GM21786 (cell line): ENCODE results near the gene TANK.
"Not testable (repeated sequence)": the region's sequence is repeated elsewhere in the genome, so short reads cannot be mapped to it uniquely, and the experiment has no call there.

Experiments used
- ATAC-seq: cut with Tn5 transposase; IDR thresholded peaks from one replicate; pipeline ENCODE4 v1.9.1; 2021; ENCODE audit not compliant: unreplicated experiment

Gene TANK

GRCh38 chr2:161257123-161257952 lies 97.1 kb downstream of the TANK start:
- no peak for ATAC-seq

GRCh38 chr2:161265874-161266273 lies 105.6 kb downstream of the TANK start:
- no peak for ATAC-seq

- ATAC-seq: no peak
These were observed 108.9 kb downstream of the TANK start for GRCh38 chr2:161269111-161269510.

GRCh38 chr2:161273038-161273760 lies 113.0 kb downstream of the TANK start:
- ATAC-seq: peak; percentile 86

- ATAC-seq: not testable (repeated sequence)
These were observed 118.5 kb downstream of the TANK start for GRCh38 chr2:161278564-161279229.

GRCh38 chr2:161279230-161279815 lies 119.1 kb downstream of the TANK start:
- not testable (repeated sequence) for ATAC-seq

GRCh38 chr2:161280906-161281323 lies 120.7 kb downstream of the TANK start:
- ATAC-seq: not testable (repeated sequence)

GRCh38 chr2:161281615-161282310 lies 121.5 kb downstream of the TANK start:
- ATAC-seq: not testable (repeated sequence)

- not testable (repeated sequence) for ATAC-seq
These were observed 122.0 kb downstream of the TANK start for GRCh38 chr2:161282311-161282644.

GRCh38 chr2:161283926-161284325 lies 123.7 kb downstream of the TANK start:
- no peak for ATAC-seq
